ENCODE measurements around the gene FUCA1.
"Not testable (repeated sequence)": the region's sequence is repeated elsewhere in the genome, so short reads cannot be mapped to it uniquely, and the experiment has no call there.

Gene FUCA1

DNA sequence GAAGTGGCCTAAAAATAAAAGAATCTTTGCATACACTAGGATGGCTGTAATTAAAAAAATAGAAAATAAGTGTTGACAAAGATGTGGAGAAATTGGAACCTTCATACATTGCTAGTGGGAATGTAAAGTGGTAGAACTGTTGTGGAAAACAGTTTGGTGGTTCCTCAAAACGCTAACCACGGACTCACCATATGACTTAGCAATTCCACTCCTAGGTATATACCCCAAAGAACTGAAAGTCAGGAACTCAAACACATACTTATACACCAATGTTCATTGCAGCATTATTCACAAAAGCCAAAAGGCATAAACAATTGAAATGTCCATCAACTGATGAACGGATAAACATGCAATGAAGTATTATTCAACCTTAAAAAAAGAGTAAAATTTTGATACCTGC is 32.1 kb downstream of the FUCA1 start:
- H3K4me1 ChIP-seq: no peaks in the 10 kb centered on the region
- H3K9me3 ChIP-seq: no peaks in the 10 kb centered on the region
- TF ChIP-seq, protein P1, sequence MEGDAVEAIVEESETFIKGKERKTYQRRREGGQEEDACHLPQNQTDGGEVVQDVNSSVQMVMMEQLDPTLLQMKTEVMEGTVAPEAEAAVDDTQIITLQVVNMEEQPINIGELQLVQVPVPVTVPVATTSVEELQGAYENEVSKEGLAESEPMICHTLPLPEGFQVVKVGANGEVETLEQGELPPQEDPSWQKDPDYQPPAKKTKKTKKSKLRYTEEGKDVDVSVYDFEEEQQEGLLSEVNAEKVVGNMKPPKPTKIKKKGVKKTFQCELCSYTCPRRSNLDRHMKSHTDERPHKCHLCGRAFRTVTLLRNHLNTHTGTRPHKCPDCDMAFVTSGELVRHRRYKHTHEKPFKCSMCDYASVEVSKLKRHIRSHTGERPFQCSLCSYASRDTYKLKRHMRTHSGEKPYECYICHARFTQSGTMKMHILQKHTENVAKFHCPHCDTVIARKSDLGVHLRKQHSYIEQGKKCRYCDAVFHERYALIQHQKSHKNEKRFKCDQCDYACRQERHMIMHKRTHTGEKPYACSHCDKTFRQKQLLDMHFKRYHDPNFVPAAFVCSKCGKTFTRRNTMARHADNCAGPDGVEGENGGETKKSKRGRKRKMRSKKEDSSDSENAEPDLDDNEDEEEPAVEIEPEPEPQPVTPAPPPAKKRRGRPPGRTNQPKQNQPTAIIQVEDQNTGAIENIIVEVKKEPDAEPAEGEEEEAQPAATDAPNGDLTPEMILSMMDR (IDR thresholded peaks at IDR 0.05; ENCODE audit: low read depth, low read length): no peak
- no peaks in the 10 kb centered on the region for H3K27me3 ChIP-seq
- no peak overlapping the region for H3K4me3 ChIP-seq (ENCODE audit: low read depth, low read length)
- DNase-seq: no peak
- H3K36me3 ChIP-seq: no peaks in the 10 kb centered on the region

DNA sequence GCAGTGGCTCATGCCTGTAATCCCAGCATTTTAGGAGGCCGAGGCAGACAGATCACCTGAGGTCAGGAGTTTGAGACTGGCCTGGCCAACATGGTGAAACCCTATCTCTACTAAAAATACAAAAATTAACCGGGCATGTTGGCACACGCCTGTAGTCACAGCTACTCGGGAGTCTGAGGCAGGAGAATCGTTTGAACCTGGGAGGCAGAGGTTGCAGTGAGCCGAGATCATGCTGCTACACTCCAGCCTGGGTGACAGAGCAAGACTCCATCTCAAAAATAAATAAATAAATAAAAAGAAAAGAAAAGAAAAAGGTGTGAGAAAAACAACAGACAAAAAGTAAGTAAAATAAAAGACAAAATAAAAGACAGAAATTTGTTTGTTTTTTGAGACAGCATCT is 33.9 kb downstream of the FUCA1 start:
- not testable (repeated sequence) for DNase-seq; H3K4me3 ChIP-seq (ENCODE audit: low read depth, low read length); H3K4me1 ChIP-seq; H3K9me3 ChIP-seq; H3K36me3 ChIP-seq; H3K27me3 ChIP-seq

DNA sequence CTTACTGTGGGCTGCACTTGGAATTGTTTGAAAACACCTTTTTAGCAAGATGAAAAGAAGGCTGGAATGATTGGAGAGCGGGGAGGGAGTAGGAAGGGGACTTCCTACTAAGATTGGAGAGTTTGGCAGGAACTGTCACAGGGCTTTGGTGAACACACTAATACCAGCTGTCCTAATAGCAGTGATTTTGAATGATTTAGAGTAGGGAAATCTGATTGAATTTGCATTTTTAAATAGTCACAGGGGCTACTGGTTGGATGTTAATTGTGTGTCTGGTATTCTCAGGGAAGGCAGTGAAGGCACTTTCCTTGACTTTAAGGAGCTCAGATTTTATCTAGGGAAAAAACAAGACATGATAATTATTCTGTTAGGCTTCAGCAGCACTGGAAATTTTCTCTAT is 40.4 kb downstream of the FUCA1 start:
- TF ChIP-seq, protein P1 (IDR thresholded peaks at IDR 0.05; ENCODE audit: low read depth, low read length): no peak
- no peak for DNase-seq
- H3K4me1 ChIP-seq: no peaks in the 10 kb centered on the region
- no peak overlapping the region for H3K4me3 ChIP-seq (ENCODE audit: low read depth, low read length)
- H3K27me3 ChIP-seq: no peaks in the 10 kb centered on the region
- H3K9me3 ChIP-seq: no peaks in the 10 kb centered on the region
- H3K36me3 ChIP-seq: no peaks in the 10 kb centered on the region

DNA sequence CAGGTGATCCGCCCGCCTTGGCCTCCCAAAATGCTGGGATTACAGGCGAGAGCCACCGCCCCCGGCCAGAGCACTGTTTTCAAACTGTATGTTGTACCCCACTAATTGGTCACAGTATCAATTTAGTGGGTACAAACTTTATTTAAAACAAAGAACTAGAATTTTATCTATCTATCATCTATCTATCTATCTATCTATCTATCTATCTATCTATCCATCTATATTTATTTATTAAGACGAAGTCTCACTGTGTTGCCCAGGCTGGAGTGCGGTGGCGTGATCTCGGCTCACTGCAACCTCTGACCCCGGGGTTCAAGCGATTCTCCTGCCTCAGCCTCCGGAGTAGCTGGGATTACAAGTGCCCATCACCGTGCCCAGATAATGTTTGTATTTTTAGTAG is 41.5 kb downstream of the FUCA1 start:
- not testable (repeated sequence) for H3K9me3 ChIP-seq; H3K27me3 ChIP-seq; H3K4me1 ChIP-seq; H3K4me3 ChIP-seq (ENCODE audit: low read depth, low read length); DNase-seq; H3K36me3 ChIP-seq

DNA sequence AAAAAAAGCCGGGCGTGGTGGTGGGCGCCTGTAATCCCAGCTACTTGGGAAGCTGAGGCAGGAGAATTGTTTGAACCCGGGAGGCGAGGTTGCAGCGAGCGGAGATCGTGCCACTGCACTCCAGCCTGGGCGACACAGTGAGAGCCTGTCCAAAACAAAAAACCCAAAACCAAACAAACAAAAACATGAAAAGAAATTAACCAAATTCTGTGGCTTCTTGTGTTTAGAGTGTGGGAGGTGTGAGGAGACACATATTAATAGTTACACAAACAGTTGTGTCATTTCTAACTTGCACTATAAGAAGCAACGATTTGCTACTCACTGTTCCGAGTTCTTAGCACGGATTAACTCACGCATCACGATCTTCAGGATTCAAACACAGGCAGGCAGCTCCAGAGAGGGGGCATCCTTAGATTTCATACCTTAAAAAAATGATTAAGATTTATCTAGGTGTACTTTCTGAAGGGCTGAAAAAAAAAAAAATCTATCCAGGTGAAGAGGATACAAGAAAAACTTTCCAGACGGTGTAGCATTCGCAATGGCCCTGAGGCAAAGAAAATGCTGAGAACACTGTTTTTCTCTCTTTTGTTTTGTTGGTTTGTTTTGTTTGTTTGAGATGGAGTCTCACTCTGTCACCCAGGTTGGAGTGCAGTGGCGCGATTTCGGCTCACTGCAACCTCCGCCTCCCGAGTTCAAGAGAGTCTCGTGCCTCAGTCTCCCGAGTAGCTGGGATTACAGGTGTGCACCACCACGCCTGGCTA is 42.1 kb downstream of the FUCA1 start:
- Histone ChIP-seq H3K4me1 (no peaks in the 10 kb centered on the region), H3K27me3 (no peaks in the 10 kb centered on the region), H3K4me3 (ENCODE audit: low read depth, low read length) (peak overlapping the region; percentile 91; the same call in 1 of the 2 replicates), H3K9me3 (no peaks in the 10 kb centered on the region), H3K36me3 (no peaks in the 10 kb centered on the region)
- TF ChIP-seq, protein P1 (IDR thresholded peaks at IDR 0.05; ENCODE audit: low read depth, low read length): no peak
- DNase-seq: no peak

DNA sequence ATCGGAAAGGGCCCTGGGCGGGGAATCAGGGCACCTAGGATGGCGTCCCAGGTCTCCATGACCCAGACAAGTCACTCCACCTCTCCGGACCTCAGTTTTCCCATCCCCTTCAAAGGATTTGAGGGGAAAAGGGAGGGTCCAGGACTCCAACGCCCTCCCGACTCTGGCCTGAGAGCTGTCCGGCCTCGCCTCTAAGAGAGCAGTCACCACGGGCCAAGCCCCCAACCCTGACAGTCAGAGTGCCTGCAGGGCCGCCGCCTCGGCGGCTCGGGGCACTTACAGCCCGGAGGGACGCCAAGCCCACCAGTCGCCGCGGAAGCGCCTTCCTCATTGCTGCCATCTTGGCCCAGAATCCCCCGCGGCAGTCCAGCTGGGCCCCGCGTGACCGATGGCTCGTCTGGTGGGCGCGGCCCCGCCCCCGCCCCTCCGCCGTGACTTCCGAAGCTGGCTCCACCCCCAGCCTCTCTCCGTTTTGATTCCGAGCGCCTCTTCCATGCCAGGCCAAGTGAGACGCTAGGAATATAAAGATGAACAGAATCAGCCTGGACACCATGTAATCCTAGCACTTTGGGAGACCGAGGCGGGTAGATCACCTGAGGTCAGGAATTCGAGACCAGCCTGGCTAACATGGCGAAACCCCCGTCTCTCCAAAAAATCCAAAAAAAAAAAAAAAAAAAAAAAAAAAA is 42.9 kb downstream of the FUCA1 start, which contains the start of gene HMGCL:
Gene HMGCL (minus strand): TSS at position 354 of the 686 bp plus-strand sequence. CDS start 14 bp downstream, at position 340.
- Histone ChIP-seq H3K4me3 (ENCODE audit: low read depth, low read length) (peak within 1 kb of the TSS; percentile 91), H3K4me1 (no peaks in the 10 kb centered on the region), H3K9me3 (no peaks in the 10 kb centered on the region), H3K36me3 (no peaks in the 10 kb centered on the region), H3K27me3 (no peaks in the 10 kb centered on the region)
- TF ChIP-seq, protein P1 (IDR thresholded peaks at IDR 0.05; ENCODE audit: low read depth, low read length): no peak
- DNase-seq: peak; percentile 87

DNA sequence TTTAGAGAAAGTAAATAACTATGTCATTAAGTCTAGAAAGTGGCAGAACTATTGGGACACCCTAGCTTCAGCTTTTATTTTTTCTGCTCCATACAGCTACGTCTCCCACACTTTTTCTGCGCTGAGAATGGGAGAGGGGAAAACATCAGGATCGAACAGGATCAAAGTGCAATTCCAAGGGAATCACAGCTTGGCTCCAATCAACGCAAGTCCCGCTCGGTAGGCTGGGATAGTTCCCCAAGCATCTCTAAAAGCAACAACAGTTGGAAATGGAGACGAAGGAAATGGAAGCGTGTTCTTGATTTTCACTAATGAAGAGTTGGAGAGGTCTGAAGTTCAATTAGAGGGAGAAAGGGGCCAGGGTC is 43.4 kb downstream of the FUCA1 start:
- DNase-seq: no peak
- H3K4me3 ChIP-seq (ENCODE audit: low read depth, low read length): peak overlapping the region; percentile 91
- no peaks in the 10 kb centered on the region for H3K36me3 ChIP-seq
- H3K27me3 ChIP-seq: no peaks in the 10 kb centered on the region
- H3K4me1 ChIP-seq: no peaks in the 10 kb centered on the region
- TF ChIP-seq, protein P1 (IDR thresholded peaks at IDR 0.05; ENCODE audit: low read depth, low read length): no peak
- no peaks in the 10 kb centered on the region for H3K9me3 ChIP-seq
